HG03025 (cell line): ENCODE measurements around the gene PLEKHG4B.

ENCODE experiments used
- ATAC-seq: cut with Tn5 transposase; IDR thresholded peaks from one replicate; pipeline ENCODE4 v1.9.1; 2021; ENCODE audit warnings: mild to moderate bottlenecking, moderate library complexity; ENCODE audit not compliant: unreplicated experiment, low FRiP score

Gene PLEKHG4B

DNA sequence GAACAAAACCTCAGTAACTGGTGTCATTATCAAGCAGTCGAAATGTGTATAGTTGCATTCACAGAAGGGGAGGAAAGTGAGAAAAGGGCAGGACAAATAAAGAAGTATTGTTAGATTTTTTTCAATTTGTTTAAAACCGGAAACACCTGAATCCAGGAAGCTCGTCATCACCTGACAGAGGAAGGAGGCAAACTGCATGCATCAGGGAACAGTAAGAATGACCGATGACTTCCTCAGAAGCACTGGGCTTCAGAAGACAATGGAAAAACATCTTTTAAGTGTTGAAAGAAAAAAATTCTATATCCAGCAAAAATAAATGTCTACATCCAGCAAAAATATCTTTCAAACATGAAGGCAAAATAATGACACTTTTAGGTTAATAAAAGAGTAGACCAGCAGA lies 29.5 kb downstream of the PLEKHG4B start:
- ATAC-seq: no peak

DNA sequence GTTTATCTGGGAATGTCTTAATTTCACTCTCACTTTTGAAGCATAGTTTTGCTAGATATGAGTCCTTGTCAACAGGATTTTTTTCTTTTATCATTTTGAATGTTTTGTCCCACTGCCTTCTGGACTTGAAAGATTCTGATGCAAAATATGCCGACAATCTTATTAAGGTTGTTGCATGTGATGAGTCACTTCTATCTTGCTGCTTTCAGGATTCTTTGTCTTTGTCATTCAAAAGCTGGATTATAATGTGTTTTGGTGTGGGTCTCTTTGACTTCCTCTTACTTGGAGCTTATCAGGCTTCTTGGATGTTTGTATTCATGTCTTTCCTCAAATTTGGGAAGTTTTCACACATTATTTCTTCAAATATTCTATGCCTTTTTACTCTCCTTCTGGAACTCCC lies 33.8 kb downstream of the PLEKHG4B start:
- no peak for ATAC-seq

DNA sequence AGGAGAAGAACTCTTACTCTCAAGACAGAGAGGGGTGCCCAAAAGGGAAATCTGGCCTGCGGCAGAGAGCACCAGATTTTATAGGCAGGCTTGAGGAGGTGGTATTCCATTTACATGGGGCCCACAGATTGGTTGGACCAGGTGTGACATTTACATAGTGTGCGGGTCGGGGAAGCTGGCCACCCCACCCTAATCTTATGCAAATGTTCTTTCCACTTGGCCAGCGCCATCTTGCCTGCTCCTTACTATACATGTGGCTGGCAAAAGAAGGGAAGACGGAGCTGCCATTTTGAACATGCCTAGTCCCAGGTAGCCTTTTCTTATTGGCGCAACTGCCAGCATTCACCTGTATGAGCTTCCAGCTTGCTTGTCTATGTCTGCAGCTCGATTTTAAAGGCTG lies 34.8 kb downstream of the PLEKHG4B start:
- ATAC-seq: no peak

DNA sequence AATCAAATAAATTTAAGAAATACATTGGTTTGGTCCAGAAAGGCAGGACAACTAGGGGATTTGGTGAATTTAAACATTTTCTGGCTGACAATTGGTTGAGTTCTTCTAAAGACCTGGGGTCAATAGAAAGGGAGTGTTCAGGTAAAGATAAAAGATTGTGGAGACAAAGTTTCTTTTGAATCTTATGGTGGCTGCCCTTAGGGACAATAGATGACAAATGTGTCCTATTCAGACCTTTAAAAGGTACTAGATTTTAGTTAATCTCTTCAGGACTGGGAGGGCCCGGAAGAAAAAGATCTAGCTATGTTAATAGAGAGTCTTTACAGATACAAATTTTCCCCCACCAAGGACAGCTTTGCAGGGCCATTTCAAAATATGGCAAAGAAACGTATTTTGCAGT lies 35.9 kb downstream of the PLEKHG4B start:
- no peak for ATAC-seq

DNA sequence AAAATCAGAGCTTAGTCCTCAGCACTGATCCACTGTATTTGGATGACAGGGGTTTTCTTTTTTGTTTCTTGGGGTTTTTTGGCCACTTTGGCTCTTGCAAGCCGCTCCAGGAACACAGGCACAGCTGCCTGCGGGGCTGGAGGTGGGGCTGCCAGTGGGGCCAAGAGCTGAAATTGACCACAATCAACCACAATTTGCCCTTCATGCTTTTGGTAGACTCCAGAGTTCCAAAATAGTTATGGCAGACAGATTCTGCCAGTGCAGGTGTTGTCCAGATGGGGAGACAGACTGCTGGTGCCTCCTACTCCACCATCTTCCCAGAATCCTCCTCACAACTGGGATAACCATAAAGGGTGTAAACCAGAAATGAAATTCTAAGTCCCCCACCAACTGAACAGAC lies 36.5 kb downstream of the PLEKHG4B start:
- ATAC-seq: no peak

DNA sequence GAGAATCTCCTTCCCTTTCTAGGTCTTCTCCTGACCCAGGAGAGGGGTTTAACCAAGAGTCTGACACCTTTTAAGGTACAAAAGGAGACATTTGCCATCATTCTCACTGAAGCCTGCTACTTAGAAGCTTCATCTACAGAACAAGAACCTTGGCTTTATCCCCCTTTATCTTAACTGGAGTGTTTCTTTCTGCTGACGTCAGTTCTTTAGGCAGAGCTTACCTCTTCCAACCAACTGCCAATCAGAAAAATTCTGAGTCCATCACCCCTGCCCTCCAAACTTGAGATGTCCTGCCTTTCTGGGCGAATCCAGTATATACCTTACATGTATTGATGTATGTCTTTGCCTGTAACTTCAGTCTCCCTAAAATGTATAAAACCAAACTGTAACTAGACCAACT lies 37.2 kb downstream of the PLEKHG4B start:
- no peak for ATAC-seq

DNA sequence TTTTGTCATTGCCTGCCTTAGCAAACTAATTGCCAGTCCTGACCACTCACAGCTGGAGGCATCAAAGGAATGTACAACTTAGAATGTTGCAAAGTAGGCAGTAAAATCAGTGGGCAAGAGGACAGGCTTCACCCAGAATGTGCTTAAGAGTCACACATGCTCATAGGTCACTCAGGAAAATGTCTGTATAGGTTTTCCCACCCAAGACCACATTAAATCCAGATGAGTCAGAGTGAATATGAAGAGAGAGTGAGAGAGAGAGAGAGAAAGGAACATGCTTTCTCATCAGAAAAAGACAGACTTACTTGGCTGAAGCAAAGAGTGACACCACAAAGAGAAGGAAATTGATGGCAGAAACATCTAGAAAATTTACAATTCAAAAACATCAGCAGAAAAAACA lies 37.9 kb downstream of the PLEKHG4B start:
- ATAC-seq: no peak

DNA sequence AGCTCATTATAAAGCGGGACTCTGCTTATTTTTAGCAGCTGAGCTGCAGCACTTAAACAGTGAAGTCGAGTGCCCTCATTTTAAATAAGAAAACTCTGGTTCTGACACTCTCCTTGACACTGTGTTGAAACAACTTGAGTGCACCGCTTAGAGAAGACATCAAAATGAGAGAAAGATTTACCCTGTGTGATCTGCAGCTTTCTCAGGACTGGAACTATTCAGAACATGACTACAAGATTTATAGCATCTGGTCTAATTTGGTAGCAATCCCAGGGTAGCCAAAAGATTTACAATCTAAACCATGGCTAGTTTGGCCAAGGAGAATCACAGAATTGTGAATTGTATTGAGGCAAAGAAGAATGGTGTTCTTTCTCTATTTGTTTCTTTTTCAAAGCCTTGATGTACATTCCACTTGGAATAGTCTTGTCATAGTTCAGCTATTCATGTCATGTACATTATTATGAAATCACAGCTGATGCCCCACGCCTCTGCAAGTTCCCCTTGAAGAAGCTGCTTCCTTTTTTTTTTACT lies 38.7 kb downstream of the PLEKHG4B start:
- no peak for ATAC-seq

DNA sequence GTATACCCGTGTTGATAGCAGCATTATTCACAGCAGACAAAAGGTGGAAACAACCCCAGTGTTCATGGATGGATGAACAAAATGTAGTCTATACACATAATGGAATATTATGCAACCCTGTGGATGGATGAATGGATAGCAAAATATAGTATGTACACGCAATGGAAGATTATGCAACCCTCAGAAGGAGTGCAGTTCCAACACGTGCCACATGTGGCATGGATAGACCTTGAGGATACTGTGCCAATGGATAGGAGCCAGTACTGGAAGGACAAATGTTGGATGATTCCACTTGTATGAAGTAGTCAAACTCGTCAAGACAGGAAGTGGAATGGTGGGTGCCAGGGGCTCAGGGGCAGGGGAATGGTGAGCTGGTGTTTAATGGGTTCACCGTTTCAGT lies 44.9 kb downstream of the PLEKHG4B start:
- ATAC-seq: no peak

DNA sequence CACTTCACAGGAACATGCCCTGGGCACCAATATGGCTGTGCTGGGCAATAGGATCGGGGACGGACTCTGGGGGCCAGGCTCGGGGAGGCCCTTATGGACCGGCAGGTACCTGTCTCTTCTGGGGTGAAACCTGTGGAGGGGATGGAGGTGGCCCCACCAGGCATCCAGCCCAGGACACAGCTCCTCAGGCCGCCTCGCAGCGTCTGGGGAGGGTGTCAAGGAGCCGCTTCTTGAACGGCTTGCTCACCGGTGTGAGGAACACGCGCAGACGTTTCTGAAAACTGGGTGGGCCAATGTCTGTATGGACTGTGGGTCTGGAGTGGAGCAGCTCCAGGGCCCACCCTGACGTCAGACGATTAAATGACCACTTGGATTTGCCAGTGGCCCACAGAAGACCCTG lies 45.8 kb downstream of the PLEKHG4B start:
- no peak for ATAC-seq

DNA sequence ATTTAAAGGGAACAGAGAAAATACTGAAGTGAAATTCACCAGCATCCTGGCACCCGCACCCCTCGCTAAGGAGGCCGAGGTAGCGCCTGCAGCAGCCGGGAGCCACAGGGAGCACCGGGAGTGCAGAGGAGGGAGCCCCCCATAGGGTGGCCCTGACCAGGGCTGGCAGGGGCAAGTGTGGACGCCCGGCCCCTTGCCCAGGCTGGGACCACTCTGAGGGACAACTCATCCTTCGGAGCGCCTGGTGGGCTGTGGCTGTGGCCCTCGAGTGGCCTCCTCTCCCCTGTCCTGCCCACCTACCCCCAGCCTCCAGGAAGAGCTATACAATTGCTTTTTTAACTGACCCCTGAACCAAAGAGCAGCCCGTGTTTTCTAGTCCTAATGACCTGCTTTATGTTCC lies 47.0 kb downstream of the PLEKHG4B start:
- no peak for ATAC-seq

DNA sequence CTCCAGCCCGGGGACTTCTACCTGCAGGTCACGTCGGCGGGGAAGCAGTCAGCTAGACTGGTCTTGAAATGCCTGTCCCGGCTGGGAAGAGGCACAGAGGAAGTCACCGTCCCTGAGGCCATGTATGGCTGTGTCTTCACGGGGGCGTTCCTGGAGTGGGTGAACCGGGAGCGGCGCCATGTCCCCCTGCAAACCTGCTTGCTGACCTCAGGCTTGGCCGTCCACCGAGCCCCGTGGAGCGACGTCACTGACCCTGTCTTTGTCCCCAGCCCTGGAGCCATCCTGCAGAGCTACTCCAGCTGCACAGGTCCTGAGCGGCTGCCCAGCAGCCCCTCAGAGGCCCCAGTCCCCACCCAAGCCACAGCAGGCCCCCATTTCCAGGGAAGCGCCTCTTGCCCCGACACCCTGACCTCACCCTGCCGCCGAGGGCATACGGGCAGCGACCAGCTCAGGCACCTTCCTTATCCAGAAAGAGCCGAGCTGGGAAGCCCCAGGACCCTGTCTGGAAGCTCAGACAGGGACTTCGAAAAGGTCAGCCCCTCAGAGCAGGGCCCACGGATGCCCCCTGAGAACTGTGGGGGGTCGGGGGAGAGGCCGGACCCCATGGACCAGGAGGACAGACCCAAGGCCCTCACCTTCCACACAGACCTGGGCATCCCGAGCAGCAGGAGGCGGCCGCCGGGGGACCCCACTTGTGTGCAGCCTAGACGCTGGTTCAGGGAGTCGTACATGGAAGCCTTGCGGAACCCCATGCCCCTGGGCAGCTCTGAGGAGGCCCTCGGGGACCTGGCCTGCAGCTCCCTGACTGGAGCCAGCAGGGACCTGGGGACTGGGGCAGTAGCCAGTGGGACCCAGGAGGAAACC lies 47.8 kb downstream of the PLEKHG4B start:
- ATAC-seq: no peak

DNA sequence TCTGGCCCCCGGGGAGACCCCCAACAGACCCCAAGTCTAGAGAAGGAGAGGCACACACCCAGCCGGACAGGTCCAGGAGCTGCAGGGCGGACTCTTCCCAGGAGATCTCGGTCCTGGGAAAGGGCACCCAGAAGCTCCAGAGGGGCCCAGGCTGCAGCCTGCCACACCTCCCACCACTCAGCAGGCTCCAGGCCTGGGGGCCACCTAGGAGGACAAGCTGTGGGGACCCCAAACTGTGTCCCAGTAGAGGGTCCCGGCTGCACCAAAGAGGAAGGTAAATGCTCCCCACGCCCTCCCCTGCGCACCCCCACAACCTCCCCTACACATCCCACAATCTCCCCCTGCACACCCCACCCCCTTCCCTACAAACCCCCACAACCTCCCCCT lies 48.5 kb downstream of the PLEKHG4B start:
- ATAC-seq: no peak

DNA sequence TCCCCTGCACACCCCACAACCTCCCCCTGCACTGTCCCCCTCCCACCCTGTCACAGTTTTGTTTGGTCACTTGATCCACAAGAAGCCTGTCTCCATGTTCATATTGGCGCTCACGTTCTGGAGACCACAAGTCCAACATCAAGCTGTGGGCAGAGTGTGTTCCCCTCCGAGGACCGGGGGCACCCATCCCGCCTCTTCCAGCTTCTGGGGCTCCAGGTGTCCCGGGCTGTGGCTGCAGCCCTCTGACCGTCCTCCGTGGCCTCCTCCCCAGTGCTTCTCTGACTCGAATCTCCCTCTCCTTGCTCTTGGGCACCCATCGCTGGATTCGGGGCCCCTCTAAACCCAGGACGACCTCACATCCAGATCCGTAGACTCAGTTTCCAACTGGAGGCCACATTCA lies 49.2 kb downstream of the PLEKHG4B start:
- no peak for ATAC-seq

DNA sequence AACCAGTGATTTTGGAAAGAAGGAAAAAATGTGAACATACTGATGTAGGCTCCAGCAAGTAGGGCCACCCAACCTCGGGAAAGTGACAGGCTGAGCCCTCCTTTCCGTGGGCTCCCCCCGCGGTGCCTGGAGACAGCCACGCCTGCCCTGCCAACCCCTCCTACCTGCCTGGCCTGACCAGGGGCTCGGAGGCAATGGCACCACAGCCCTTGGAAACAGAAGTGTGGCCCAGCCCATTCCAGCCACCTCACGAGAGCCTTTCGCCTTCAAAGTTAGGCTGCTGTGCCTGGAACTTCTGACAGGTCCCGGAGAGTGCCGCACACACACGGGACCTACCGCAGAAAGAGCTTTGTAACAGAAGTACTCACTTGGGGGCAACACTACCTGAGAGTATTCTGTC lies 49.8 kb downstream of the PLEKHG4B start:
- no peak for ATAC-seq

DNA sequence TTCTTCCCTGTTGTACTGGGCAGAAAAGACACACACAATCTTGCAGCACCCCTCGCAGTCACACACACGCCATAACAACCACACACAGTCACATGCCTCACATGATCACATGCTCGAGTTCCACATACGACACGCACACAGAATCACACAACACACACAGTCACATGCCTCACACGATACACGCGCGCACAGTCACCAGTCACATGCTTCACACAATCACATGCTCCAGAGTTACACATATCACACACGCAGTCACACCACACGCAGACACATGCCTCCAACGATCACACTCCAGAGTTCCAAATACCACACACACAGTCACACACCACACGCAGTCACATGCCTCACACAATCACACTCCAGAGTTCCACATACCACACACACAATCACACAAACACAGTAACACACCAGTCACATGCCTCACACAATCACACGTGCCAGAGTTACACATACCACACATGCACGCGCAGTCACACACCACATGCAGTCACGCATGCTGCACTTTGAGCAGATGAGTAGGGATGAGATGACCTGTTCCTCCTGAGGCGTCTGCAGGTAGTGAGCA lies 50.4 kb downstream of the PLEKHG4B start:
- no peak for ATAC-seq

DNA sequence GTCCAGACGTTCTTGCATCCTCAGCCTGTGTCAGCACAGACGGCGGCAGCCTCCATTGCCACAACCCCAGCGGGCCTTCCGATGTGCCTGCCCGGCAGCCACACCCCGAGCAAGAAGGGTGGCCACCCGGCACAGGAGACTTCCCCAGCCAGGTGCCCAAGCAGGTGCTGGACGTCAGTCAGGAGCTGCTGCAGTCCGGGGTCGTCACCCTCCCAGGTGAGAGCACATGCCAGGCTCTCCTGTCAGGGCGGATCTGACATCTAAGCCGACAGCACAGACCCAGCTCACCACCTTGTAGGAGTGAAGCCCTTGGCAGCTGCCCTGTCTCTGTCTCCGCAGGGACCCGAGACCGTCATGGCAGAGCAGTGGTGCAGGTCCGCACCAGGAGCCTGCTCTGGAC lies 51.1 kb downstream of the PLEKHG4B start:
- ATAC-seq: no peak

DNA sequence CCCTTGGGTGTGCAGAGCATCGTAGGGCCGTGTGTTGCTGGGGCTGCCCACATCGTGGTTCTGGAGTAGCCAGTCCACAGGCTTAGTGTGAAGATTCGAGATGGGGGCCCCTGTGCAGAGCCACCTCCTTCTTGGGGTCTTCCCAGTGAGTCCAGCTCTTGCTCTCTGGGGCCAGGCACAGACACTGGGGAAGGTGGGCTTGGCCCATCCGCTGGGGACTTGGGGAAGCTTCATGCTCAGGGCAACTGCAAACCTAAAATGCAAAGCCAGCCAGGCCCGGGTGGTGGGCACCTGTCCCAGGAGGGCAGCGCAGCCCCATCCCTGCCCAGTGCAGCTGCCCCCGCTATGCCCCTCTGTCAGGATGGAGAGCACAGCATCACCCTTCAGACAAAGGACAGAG lies 53.0 kb downstream of the PLEKHG4B start:
- ATAC-seq: no peak

DNA sequence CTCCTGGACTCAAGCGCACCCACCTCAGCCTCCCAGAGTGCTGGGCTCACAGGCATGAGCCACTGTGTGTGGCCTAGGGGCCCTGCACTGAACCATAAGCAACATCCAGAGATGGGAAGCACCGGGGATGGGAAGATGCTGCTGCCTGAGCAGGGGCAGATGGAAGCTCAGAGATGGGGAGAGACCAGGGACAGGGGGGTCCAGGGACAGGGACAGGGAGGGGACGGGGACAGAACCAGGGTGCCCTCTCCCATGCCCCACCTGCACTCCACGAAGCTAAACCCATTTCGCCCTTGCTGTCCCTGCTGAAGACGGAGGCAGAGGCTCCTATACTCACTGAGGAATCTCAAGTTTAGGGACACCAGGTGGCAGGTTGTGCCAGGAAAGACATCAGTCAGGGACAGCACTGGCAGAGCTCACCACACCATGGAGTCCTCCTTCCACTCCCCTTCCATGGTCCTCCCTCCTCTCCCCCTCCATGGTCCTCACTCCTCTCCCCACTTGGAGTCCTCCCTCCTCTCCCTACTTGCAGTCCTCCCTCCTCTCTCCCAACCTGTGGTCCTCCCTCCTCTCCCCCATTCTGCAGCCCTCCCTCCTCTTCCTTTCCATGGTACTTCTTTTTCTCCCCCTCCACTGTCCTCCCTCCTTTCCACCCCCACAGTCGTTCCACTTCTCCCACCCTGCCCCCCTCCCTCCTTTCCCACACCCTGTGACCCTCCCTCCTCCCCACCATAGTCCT lies 53.8 kb downstream of the PLEKHG4B start:
- no peak for ATAC-seq

DNA sequence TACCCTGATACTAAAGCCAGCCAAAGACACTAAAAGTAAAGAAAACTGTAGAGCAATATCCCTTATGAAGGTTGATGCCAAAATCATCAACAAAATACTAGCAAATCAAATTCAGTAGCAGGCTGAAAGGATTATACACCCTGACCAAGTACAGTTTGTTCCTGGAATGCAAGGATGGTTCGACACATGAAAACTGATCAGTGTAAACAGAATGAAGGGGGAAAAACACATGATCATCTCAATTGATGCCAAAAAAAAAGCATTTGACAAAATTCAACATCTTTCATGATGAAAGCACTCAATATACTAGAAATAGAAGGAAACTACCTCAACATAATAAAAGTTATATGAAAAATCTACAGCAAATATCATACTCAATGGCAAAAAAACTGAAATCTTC lies 55.8 kb downstream of the PLEKHG4B start:
- no peak for ATAC-seq

DNA sequence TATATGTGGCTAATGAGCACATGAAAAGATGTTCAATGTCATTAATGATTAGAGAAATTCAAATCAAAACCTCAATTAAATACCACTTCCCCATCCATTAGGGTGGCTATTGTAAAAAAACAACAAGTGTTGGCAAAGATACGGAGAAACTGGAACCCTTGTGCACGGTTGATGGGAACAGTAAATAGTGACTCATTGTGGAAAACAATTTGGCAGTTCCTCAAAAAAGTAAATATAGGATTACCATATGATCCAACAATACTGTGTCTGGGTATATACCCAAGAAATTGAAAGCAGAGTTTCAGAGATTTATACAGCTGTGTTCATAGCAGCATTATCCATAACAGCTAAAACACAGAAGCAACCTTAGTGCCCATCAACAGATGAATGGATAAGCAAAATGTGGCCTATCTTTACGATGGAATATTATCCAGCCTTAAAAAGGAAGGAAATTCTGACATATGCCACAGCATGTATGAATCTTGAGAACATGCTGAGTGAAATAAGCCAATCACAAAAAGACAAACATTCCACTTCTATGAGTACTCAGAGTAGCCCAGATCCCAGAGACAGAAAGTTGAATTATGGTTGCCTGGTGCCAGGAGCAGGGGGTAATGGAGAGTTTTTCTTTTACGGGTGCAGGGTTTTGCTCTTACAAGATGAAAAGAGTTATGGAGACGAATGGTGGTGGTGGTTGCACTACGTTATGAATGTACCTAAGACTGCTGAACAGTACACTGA lies 57.9 kb downstream of the PLEKHG4B start:
- no peak for ATAC-seq
